GM11168 (cell line): Measurements from ENCODE around the gene GUCY2F.

Source experiments
- in situ Hi-C: fragments of 300-500 bp; cut with MboI; formaldehyde crosslinking; loops from one replicate; pipeline ENCODE4 v1.12.0; 2022; ENCODE audit warnings: low sequenced_read_pairs; ENCODE audit not compliant: unreplicated experiment

The GUCY2F gene

GRCh38 chrX:109398833-109399232 lies 83.1 kb downstream of the GUCY2F start:
- in situ Hi-C loops = loop anchor here (25.0 kb wide), 1 partner anchor 712 kb away; no protein-coding TSS in a partner anchor

GRCh38 chrX:109398061-109398460 lies 83.8 kb downstream of the GUCY2F start:
- in situ Hi-C loops = loop anchor here (25.0 kb wide), 1 partner anchor 711 kb away; no protein-coding TSS in a partner anchor

DNA sequence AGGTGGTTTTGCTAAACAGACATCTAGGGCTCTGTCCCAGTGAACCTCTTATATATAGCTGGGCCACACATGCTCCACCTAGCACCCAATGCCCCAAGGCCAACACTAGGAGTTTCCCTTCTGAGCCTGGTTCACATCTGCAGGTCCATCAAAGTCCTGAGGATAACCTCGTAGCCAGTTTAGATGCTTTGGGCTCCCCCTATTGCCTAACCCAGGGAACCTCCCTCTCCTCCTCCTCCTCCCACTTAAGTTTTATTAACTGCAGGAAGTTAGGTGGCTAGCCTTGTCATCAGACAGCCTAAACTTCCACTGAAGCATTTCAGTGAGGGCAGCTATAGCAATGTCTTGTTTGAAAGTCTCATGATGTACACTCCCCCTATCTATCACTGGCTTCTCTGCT lies 88.0 kb downstream of the GUCY2F start:
- in situ Hi-C loops = loop anchor here (25.0 kb wide), 1 partner anchor 707 kb away; no protein-coding TSS in a partner anchor

- in situ Hi-C loops = loop anchor here (25.0 kb wide), 1 partner anchor 706 kb away; no protein-coding TSS in a partner anchor
These were observed 89.0 kb downstream of the GUCY2F start for GRCh38 chrX:109392895-109393294.

- in situ Hi-C loops = loop anchor here (25.0 kb wide), 1 partner anchor 703 kb away; no protein-coding TSS in a partner anchor
These were observed 91.3 kb downstream of the GUCY2F start for GRCh38 chrX:109390556-109390955.

DNA sequence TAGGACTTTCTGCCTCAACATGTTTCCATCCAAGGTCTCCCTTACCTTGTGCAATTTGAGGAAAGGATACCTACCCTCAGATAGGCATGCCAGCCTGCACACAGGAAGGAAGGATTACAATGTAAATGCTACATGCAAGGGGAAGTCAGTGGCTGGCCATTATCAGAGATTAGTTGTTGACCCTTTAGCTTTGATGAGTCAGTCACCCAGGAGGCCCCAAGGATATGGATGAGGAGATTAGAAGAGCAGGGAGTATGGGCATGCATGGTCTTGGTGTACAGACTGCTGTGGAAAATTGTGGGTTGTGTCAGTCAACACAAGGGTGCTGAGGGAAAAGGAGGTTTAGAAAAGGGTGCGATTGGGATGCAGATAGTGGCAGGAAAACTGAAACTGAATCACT lies 92.0 kb downstream of the GUCY2F start:
- in situ Hi-C loops = loop anchor here (25.0 kb wide), 1 partner anchor 703 kb away; no protein-coding TSS in a partner anchor

- in situ Hi-C loops = loop anchor here (25.0 kb wide), 1 partner anchor 697 kb away; no protein-coding TSS in a partner anchor
These were observed 97.2 kb downstream of the GUCY2F start for GRCh38 chrX:109384699-109385098.

DNA sequence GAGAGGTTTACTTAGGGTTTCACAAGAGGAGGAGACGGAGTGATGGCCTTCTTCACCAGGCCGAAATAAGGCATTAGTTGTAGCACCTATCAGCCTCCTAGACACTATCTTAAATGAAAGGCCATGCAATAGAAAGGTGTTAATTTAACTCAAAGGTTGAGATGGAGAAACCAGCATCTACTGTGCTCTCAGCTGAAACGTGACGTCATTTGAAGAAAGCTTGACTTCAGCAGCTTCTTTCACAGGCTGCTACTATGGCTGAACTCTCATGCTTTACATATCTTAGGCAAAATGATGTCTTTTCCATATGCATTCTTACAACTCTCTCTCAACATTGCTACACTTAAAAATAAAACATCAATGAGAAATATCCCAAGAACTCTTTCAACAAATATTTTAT lies 99.6 kb downstream of the GUCY2F start:
- in situ Hi-C loops = loop anchor here (25.0 kb wide), 1 partner anchor 695 kb away; no protein-coding TSS in a partner anchor

GRCh38 chrX:109378281-109378680 lies 103.6 kb downstream of the GUCY2F start:
- in situ Hi-C loops = loop anchor here (25.0 kb wide), 1 partner anchor 691 kb away; no protein-coding TSS in a partner anchor

- in situ Hi-C loops = no loop called here
These were observed 107.5 kb downstream of the GUCY2F start for GRCh38 chrX:109374262-109374960.

GRCh38 chrX:109373468-109373867 lies 108.4 kb downstream of the GUCY2F start:
- in situ Hi-C loops = no loop called here

GRCh38 chrX:109372716-109373115 lies 109.2 kb downstream of the GUCY2F start:
- in situ Hi-C loops = no loop called here

DNA sequence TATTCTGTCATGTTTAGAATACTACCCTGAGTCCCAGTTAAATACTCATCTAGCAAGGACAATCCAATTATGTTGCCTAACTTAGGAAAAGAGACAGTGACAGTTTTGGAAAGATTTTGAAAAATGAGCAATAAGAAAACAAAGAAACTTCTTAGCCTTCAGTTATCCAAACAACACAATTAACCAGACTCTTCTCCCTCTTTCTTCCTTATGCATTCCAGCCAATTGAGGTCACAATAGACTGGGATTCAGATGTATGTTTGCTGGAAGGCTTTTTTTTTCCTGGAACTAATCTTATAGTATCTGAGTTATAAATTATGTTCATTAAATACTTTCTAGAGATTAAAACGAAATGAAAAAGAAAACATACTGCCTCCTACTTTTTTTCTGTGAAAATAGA lies 109.6 kb downstream of the GUCY2F start:
- in situ Hi-C loops = no loop called here

DNA sequence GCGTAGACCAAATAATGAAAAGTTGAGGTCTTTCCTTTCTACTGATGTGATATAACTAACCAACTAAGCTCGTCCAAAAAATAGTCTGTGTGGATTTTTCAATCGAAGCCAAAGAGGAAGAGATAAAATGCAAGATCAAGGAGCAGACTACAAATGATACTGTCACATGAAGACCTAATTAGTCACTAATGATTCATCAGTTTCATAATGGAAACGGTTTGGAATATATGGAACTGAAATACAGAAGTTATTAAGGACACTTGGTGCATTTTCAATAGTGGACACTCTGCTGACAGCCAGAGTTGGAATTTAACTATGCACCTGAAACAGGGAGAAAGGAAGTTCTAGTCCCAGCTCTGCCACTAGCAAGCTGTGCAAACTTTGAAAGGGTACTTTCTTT lies 119.8 kb downstream of the GUCY2F start:
- in situ Hi-C loops = no loop called here

GRCh38 chrX:109360301-109360700 lies 121.6 kb downstream of the GUCY2F start:
- in situ Hi-C loops = no loop called here

- in situ Hi-C loops = no loop called here
These were observed 124.2 kb downstream of the GUCY2F start for GRCh38 chrX:109357706-109358105.

DNA sequence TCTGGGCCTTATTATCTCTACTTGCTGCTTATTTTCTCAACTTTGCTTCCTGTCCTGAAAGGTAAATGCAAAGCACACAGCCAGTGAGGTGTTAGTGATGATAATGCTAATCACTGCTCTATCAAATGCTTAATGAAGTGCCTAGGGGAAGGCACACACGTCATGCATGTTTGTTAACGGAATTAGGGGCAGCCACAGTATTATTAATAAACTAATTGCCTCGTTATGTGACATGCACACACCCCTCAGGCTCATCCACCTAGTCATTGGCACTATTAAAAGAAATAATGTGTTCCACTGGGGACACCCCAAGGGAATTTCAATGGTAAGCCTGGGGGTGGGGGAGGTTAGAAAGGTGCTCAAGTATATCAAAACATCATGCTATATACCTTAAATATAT lies 125.2 kb downstream of the GUCY2F start:
- in situ Hi-C loops = no loop called here

DNA sequence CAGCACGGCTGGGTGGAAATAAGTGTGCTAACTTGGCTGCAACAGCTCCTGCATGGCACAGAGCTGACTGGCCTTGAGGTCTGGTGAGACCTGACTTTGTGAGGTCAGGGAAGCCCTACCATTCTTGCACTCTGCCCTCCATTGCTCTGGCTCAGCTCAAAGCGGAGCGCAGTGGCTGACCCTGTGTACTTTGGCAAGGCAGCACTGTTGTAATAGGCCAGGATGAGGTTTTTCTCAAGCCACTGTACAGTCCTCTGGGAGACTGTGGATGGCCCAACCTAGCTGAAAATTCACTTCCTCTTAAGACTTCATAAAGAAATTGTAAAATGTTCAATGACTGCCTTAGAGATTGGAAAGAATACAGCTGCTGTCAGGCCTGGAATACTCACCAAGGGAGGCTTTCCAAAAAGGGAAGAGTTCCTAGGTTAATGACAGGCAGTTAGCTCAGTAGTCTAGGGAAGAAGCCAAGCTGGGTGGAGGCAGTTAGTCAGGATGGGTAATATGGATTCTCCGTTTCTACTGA lies 129.8 kb downstream of the GUCY2F start:
- in situ Hi-C loops = no loop called here

- in situ Hi-C loops = no loop called here
These were observed 130.3 kb downstream of the GUCY2F start for GRCh38 chrX:109351557-109351956.

GRCh38 chrX:109350551-109350950 lies 131.3 kb downstream of the GUCY2F start:
- in situ Hi-C loops = no loop called here

- in situ Hi-C loops = no loop called here
These were observed 131.8 kb downstream of the GUCY2F start for GRCh38 chrX:109350051-109350450.

DNA sequence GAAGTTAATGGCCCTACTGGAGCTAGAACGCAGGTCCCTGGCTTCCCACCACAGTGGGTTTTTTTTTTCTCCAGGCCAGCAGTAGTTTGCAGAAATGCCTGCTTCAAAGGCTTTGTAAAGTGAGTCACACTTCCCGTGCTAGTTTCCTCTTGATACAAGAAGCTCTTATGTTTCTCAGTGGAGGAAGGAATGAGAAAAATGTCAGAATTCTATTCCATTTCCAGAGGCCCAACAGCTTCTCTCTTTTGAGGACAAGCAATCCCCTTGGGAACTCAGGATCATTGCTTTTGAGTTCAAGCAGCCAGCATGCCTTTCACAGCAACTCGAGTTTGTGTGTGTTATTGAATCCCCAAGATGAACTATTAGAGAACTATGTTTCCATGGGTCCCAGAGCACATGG lies 134.3 kb downstream of the GUCY2F start:
- in situ Hi-C loops = no loop called here
